Left lung (tissue), 10 donors: ENCODE measurements around the gene SUPT4H1. TPM values are rescaled to one million over a fixed set of nuclear protein-coding genes. Genes with fewer than 3 reads are reported as not detected.

Experiments used
- ATAC-seq: fragments of 200-7000 bp; cut with Tn5 transposase; one replicate; pipeline ENCODE4 v1.9.1; 2020; ENCODE audit warnings: moderate library complexity
- DNase-seq, 4 donors: peaks; one replicate each; pipeline ENCODE4 v3.0.0-alpha.2; 2013 to 2020
- H3K27ac ChIP-seq, 2 donors: fragments of 200-600 bp; sonication (generic) in 1 of 2; one replicate each; pipeline versions ENCODE4 v1.5.0 to v1.8.0; 2020 to 2021
- H3K27me3 ChIP-seq, 2 donors: fragments of 200-600 bp; sonication (generic) in 1 of 2; one replicate each; pipeline versions ENCODE4 v1.5.0 to v1.8.0; 2020 to 2021
- H3K36me3 ChIP-seq, 2 donors: fragments of 200-600 bp; sonication (generic) in 1 of 2; one replicate each; pipeline versions ENCODE4 v1.5.0 to v1.8.0; 2020 to 2021
- H3K4me1 ChIP-seq, 2 donors: fragments of 200-600 bp; one replicate each; pipeline ENCODE4 v1.8.0; 2021
- H3K4me3 ChIP-seq, 2 donors: fragments of 200-600 bp; sonication (generic) in 1 of 2; one replicate each; pipeline versions ENCODE4 v1.5.0 to v1.8.0; 2020 to 2021; ENCODE audit warnings: mild to moderate bottlenecking in 1 of 2
- H3K9me3 ChIP-seq, 2 donors: fragments of 200-600 bp; sonication (generic) in 1 of 2; one replicate each; pipeline versions ENCODE4 v1.5.0 to v1.8.0; 2020 to 2021
- intact Hi-C, 2 donors: fragments of 100-400 bp; cut with DNase I; formaldehyde crosslinking; loops; one replicate each; pipeline versions ENCODE4 v1.11.2 to v1.14.2; 2022
- polyA plus RNA-seq, 6 donors: library from polyadenylated mRNA; unstranded; fragments of 120-200 nt; gene quantifications; one replicate each; pipeline ENCODE4 v1.2.1, GENCODE V29; 2013; ENCODE audit not compliant: insufficient read length in 6 of 6
- total RNA-seq, 2 donors: library from RNA; stranded (reverse); fragmentation: NEBNext Ultra II Directional; extraction: Animal tissue kit (Norgen Biotek cat#: 25700); gene quantifications; one replicate each; pipeline ENCODE4 v1.2.1, GENCODE V29; 2021
- TF ChIP-seq, protein P1 (sequence below), 2 donors: fragments of 200-600 bp; sonication (generic) in 1 of 2; IDR thresholded peaks; one replicate each; pipeline versions ENCODE4 v1.5.0 to v1.8.0; 2021; ENCODE audit warnings: antibody characterized with exemption in 2 of 2
- donor health status: DM: no; HTN: yes; CAD: no.
- donor health status: DM: no; HTN: no; CAD: no.

Gene SUPT4H1
- total and polyA plus RNA-seq, 8 donors, result 68.4 to 139 (median 124) TPM

DNA sequence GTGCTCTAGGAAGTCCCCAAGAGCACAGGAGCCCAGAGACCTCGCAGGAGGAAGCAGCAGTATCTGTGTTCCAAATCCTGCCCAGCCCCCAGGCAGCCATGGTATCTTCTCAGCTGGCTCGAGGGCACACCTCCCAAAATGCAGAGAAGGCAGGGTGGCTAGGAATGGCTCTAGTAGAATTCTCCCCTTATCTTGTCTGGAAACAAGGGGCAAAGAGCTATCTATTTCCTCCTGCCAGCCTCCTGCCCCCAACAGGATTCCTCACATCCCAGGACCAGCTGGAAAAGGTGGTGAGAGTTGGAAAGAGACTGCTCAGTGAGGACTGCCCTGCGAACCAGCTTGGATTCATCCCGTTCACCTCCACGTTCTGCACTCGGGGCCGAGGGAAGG is 14.8 kb downstream of the SUPT4H1 start:
- TF ChIP-seq, protein P1, sequence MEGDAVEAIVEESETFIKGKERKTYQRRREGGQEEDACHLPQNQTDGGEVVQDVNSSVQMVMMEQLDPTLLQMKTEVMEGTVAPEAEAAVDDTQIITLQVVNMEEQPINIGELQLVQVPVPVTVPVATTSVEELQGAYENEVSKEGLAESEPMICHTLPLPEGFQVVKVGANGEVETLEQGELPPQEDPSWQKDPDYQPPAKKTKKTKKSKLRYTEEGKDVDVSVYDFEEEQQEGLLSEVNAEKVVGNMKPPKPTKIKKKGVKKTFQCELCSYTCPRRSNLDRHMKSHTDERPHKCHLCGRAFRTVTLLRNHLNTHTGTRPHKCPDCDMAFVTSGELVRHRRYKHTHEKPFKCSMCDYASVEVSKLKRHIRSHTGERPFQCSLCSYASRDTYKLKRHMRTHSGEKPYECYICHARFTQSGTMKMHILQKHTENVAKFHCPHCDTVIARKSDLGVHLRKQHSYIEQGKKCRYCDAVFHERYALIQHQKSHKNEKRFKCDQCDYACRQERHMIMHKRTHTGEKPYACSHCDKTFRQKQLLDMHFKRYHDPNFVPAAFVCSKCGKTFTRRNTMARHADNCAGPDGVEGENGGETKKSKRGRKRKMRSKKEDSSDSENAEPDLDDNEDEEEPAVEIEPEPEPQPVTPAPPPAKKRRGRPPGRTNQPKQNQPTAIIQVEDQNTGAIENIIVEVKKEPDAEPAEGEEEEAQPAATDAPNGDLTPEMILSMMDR (IDR thresholded peaks at IDR 0.05), result no peak
- peak overlapping the region; percentile 92 to 100 for H3K27ac ChIP-seq
- intact Hi-C loops, result no loop called here
- ATAC-seq, result no peak
- DNase-seq, result no peak
- H3K36me3 ChIP-seq, result no peaks in the 10 kb centered on the region
- peak overlapping the region; percentile 3 to 44 for H3K4me3 ChIP-seq
- peaks cover 0 to 13% of the 10 kb centered on the region in 2 donors for H3K27me3 ChIP-seq
- H3K4me1 ChIP-seq, result peaks cover 15 to 85% of the 10 kb centered on the region in 2 donors
- H3K9me3 ChIP-seq, result no peaks in the 10 kb centered on the region

DNA sequence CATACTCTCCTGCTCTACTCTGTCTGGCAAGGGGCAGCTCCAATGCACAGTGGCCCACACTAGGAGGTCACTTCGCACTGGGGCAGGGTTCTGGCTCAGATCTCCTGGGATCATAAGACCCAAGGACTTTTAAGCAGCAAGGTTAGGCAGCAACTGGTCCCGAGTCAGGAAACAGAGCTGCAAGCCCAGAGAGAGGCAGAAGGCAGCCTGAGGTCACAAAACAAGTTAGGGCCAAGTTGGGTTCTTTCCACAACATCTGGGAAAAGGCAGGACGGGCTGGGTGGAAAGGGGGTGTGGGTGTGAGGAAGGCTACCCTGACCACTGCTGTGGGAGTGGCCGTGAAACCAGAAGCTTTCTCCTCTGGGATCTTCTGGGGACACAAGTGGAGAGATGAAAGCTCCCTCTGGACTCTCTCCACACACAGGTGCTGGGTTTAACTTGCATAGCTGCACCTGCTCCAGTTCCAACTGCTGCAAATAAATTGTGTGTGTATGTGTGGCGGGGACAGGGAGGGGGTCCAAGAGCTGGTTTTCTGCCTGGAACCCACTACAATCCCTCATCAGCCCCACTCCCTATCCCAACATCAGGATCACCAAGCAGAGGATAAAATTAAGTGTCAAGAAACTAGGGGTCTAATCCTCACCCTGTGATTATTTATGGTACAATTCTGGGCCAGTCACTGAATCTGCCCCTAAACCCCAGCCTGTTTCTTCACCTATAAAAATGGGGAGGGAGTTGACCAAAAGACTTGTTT is 15.4 kb downstream of the SUPT4H1 start:
- Histone ChIP-seq H3K27ac (peak overlapping the region; percentile 92 to 100), H3K9me3 (no peaks in the 10 kb centered on the region), H3K4me1 (peaks cover 15 to 79% of the 10 kb centered on the region in 2 donors), H3K36me3 (no peaks in the 10 kb centered on the region), H3K4me3 (peak overlapping the region in 1 of 2 donors; percentile 44), H3K27me3 (peaks cover 0 to 13% of the 10 kb centered on the region in 2 donors)
- TF ChIP-seq, protein P1 (IDR thresholded peaks at IDR 0.05), result no peak
- DNase-seq, result peak in 1 of 4 donors; percentile 54
- ATAC-seq, result no peak
- intact Hi-C loops, result no loop called here

DNA sequence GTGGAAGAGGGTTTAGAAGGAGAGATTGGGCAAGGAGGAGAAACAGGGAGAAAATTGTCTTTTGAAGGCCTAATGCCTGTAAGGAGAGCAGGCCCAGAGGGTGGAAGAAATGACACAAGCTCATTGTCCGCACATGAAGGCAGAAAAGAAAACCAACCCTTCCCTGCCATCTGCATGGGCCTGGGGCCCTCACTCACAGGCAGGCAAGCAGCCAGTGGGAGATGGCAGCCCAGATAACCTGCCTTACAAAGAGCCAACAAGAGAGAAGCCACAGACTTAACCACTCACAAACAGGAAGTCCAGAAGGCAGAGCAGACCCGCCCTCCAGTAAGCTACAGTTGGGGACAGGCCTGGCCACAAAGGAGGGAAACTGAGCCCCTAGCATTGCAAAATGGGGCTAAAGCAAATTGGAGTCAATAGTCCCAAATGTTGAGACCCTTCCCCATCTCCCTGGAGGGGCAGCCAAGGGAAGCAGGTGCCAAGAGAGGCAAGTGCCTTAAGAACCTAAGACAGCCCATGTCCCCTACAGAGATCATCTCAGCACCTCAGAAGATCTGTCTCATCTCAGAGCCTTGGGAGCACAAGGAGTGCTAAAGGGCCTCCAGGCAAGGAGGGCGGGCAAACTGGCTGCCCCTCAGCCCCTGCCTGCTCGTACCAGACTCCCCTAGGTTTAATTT is 16.1 kb downstream of the SUPT4H1 start:
- Histone ChIP-seq H3K27me3 (peaks cover 0 to 13% of the 10 kb centered on the region in 2 donors), H3K9me3 (no peaks in the 10 kb centered on the region), H3K4me1 (peaks cover 15 to 72% of the 10 kb centered on the region in 2 donors), H3K27ac (peak overlapping the region; percentile 92 to 100), H3K36me3 (peaks cover 0 to 3% of the 10 kb centered on the region in 2 donors), H3K4me3 (no peak overlapping the region)
- ATAC-seq (no peak), DNase-seq (no peak)
- intact Hi-C loops, result no loop called here
- TF ChIP-seq, protein P1 (IDR thresholded peaks at IDR 0.05), result no peak

DNA sequence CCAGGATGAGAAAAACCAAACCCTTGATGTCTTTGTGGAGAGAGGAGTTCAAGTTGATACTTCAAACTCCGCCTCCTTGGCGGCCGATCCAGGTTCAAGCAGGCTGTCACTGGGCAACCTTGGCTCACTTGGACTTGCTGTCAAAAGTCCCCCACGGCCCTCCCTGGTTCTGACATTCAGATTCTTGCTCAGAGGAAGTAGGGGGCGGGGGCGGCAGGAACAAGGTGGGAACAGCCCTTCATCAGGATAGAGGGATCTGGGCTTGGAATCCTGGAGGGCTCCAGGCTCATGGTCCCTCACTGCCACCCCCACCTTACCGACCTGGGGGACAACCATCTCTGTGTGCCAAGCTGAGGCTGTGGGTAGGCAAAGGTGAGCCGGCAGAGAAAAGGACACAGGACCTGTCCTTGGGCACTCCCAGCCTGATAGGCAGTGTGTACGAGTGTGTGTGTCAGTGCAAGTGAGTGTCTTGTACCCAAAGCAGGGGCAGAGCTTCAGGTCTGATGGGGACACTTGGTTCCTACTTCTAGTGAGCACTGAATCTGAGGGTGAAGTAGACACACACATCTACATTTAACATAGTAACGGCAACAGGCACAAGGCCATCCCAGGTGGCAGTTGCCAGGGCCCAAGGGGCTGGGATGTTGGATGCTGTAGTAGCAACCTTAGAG is 16.8 kb downstream of the SUPT4H1 start:
- ATAC-seq (no peak), DNase-seq (no peak)
- peaks cover 0 to 13% of the 10 kb centered on the region in 2 donors for H3K27me3 ChIP-seq
- H3K27ac ChIP-seq, result peak overlapping the region; percentile 92 to 100
- TF ChIP-seq, protein P1 (IDR thresholded peaks at IDR 0.05), result no peak
- H3K36me3 ChIP-seq, result peaks cover 0 to 9% of the 10 kb centered on the region in 2 donors
- intact Hi-C loops, result no loop called here
- peaks cover 15 to 65% of the 10 kb centered on the region in 2 donors for H3K4me1 ChIP-seq
- H3K4me3 ChIP-seq, result peak overlapping the region in 1 of 2 donors; percentile 4
- no peaks in the 10 kb centered on the region for H3K9me3 ChIP-seq

DNA sequence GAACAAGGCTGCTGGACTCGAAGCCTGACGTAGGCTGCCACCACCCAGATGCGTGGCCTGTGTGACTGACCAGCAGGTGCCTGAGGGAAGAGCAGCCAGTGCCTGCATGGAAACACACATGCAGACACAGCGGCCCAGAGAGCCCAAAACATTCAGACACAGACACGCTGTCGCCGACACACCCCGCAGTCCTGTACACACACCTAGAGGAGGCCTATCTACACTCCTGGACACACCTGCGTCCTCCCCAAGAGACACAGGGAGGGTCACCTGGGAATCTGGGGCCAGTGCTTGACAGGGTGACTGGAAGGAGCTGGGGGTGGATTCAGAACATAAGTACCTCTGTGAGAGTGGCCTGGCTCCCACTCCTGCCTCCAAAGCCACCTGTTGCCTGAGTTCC is 17.3 kb downstream of the SUPT4H1 start:
- TF ChIP-seq, protein P1 (IDR thresholded peaks at IDR 0.05), result no peak
- H3K27ac ChIP-seq, result peak overlapping the region in 1 of 2 donors; percentile 100
- intact Hi-C loops, result no loop called here
- H3K27me3 ChIP-seq, result peaks cover 0 to 13% of the 10 kb centered on the region in 2 donors
- DNase-seq, result no peak
- no peak overlapping the region for H3K4me3 ChIP-seq
- H3K36me3 ChIP-seq, result peaks cover 0 to 9% of the 10 kb centered on the region in 2 donors
- H3K4me1 ChIP-seq, result peaks cover 15 to 62% of the 10 kb centered on the region in 2 donors
- no peaks in the 10 kb centered on the region for H3K9me3 ChIP-seq
- no peak for ATAC-seq
